ENCODE data around the gene ELF3. TPM values are rescaled to one million over a fixed set of nuclear protein-coding genes. Genes with fewer than 3 reads are reported as not detected.

ELF3 gene
- total and polyA plus RNA-seq, 2 of the 8 experiments (the other 6 are each of a cell fraction or from before 2014, with no cell fraction given), result 17.3 to 25.0 TPM

DNA sequence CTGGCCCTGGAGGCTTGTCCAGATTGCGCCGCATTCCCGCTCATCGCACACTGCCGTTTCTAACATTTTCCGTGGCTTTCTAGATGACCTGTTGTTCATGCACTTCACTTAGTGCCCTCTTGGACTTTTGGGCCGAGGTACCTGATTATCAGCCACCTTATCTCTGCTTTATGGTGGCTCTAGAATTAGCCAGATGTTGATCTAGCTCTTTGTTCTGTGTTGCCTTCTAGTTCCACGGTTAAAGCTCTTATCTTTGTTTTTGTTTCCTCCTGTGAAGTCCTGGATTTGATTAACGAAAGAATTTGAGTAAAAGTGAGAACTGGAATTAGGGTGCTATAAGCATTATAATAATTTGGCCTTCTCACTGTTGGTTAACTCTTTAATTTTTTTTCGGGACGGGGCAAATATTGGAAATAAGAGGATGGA lies 27.0 kb upstream of the ELF3 start:
- CTCF ChIA-PET (ENCODE audit: partially characterized antibody), result interaction anchor here (0.7 to 7.3 kb wide), 11 partner anchors 9 to 136 kb away, joined by 3 to 44 read pairs (median 5); no protein-coding TSS in a partner anchor
- H4K5ac ChIP-seq (ENCODE audit: insufficient read length, low read depth, low read length), result peak overlapping the region; percentile 1
- H3K4me2 ChIP-seq (ENCODE audit: insufficient read depth in 1 of 2, low read depth in 2 of 2, low read length in 2 of 2), result peak overlapping the region; percentile 86
- H3K79me2 ChIP-seq (ENCODE audit: control insufficient read depth in 1 of 2, insufficient read depth in 2 of 2, low read length in 2 of 2), result peaks cover 3 to 38% of the 10 kb centered on the region in 2 experiments; a peak in 3 of 4 replicates
- H3K4me3 ChIP-seq (ENCODE audit: extremely low read depth in 1 of 4, insufficient read depth in 2 of 4, low read depth in 3 of 4, low read length in 4 of 4), result peak overlapping the region; percentile 78 to 87 (median 82)
- no peak for DNase-seq (ENCODE audit: low read depth in 1 of 2, low spot score in 2 of 2)
- POLR2A ChIA-PET (ENCODE audit: partially characterized antibody), result interaction anchor here (1.3 to 2.6 kb wide), 10 partner anchors 10 to 105 kb away, joined by 3 to 11 read pairs (median 6); partner anchors contain the start of genes ELF3 and TIMM17A
- no peak overlapping the region for H3K18ac ChIP-seq (ENCODE audit: extremely low read depth, low read length)
- peaks cover 0 to 4% (median 2%) of the 10 kb centered on the region in 4 experiments; a peak in 5 of 7 replicates for H3K4me1 ChIP-seq (replicated peaks in 1 of 4; ENCODE audit: control insufficient read depth in 3 of 4, insufficient read depth in 4 of 4, low read length in 3 of 4)
- H3K23me2 ChIP-seq (ENCODE audit: low read depth, low read length), result peaks cover 6% of the 10 kb centered on the region
- H2BK120ac ChIP-seq (replicated peaks; ENCODE audit: low read depth, low read length), result no peak overlapping the region
- peaks cover 0 to 2% of the 10 kb centered on the region in 2 experiments for H4K20me1 ChIP-seq (replicated peaks in 1 of 2; ENCODE audit: control insufficient read depth in 1 of 2, insufficient read depth in 2 of 2, low read length in 2 of 2)
- H2AK5ac ChIP-seq (ENCODE audit: low read depth, low read length), result no peak overlapping the region
- H3K36me3 ChIP-seq (ENCODE audit: control insufficient read depth in 2 of 4, insufficient read depth in 4 of 4, low read length in 3 of 4), result no peaks in the 10 kb centered on the region
- WGBS, 2 experiments (ENCODE audit: extremely low coverage in 1 of 2, insufficient coverage in 1 of 2, insufficient read length in 1 of 2, insufficient replicate concordance in 2 of 2, low coverage in 1 of 2, low lambda C conversion rate in 2 of 2, missing lambda C conversion rate in 1 of 2), result 21% methylated on average over 11 of the region's 11 CpGs; no CpG with 5 or more reads in 1 of the 2 experiments
- H3K14ac ChIP-seq (ENCODE audit: insufficient read length), result no peak overlapping the region
- H3K27ac ChIP-seq (ENCODE audit: low read depth, low read length), result no peak overlapping the region
- no peak overlapping the region for H4K91ac ChIP-seq (replicated peaks; ENCODE audit: insufficient read length, low read length)
- peaks cover 0 to 3% (median 0%) of the 10 kb centered on the region in 4 experiments; a peak in 1 of 7 replicates for H3K27me3 ChIP-seq (replicated peaks in 1 of 4; ENCODE audit: control insufficient read depth in 3 of 4, extremely low read depth in 1 of 4, insufficient read depth in 3 of 4, low read length in 3 of 4)
- no peak overlapping the region for H2BK15ac ChIP-seq (ENCODE audit: low read length)
- H2BK20ac ChIP-seq (ENCODE audit: low read length), result no peak overlapping the region
- H3K79me1 ChIP-seq (ENCODE audit: low read depth, low read length), result peaks cover 2% of the 10 kb centered on the region; the same call in 1 of the 2 replicates
- H4K8ac ChIP-seq (ENCODE audit: extremely low read depth, insufficient read depth, low read length), result peak overlapping the region; percentile 76; the same call in 1 of the 2 replicates
- H2BK5ac ChIP-seq (ENCODE audit: low read depth, low read length), result no peak overlapping the region
- no peaks in the 10 kb centered on the region for H3K9me3 ChIP-seq (ENCODE audit: insufficient read depth in 2 of 2, low read depth in 1 of 2, low read length in 1 of 2)
- H3K23ac ChIP-seq (ENCODE audit: insufficient read length), result no peak overlapping the region
- no peak for FAIRE-seq
- H3K56ac ChIP-seq (replicated peaks; ENCODE audit: insufficient read length, low read depth, low read length), result no peak overlapping the region
- H2AFZ ChIP-seq (ENCODE audit: low read length), result peak overlapping the region; percentile 86
- H2BK12ac ChIP-seq (ENCODE audit: low read depth, low read length), result no peak overlapping the region; the same call in 1 of the 2 replicates
- peak overlapping the region in 3 of 4 experiments; percentile 55 to 74 (median 67); a peak in 5 of 7 replicates for H3K9ac ChIP-seq (replicated peaks in 1 of 4; ENCODE audit: extremely low read depth in 1 of 4, low read depth in 3 of 4, low read length in 3 of 4)
- no peak overlapping the region for H3K4ac ChIP-seq (replicated peaks; ENCODE audit: insufficient read length, low read depth, low read length)
- TF ChIP-seq ASH2L (IDR thresholded peaks at IDR 0.05; ENCODE audit: low read length) (peak; percentile 18), YY1 (IDR thresholded peaks at IDR 0.05; ENCODE audit: low read depth, low read length) (no peak), MAFK (IDR thresholded peaks at IDR 0.05; ENCODE audit: low read depth, low read length) (no peak), CHD1 (IDR thresholded peaks at IDR 0.05; ENCODE audit: low read depth, low read length) (no peak), E2F6 (IDR thresholded peaks at IDR 0.05) (no peak), POLR2AphosphoS5 (IDR thresholded peaks at IDR 0.05; ENCODE audit: low read depth, low read length) (0 out of 2 replicates have a peak, but pooled peaks have one; percentile 28), CTCF (IDR thresholded peaks at IDR 0.05; ENCODE audit: control extremely low read depth in 1 of 3, insufficient read depth in 1 of 3, low read depth in 1 of 3, low read length in 3 of 3) (no peak), CREB1 (IDR thresholded peaks at IDR 0.05) (no peak), HDAC2 (IDR thresholded peaks at IDR 0.05; ENCODE audit: borderline replicate concordance in 1 of 2, low read depth in 2 of 2, low read length in 2 of 2) (0 out of 4 replicates have a peak, but pooled peaks of 1 of the 2 experiments have one; percentile 30), PHF8 (conservative IDR thresholded peaks at IDR 0.05; ENCODE audit: low read depth, low read length) (no peak)
